ENCODE results near the gene C6orf89.

Gene C6orf89

GRCh38 chr6:36976509-36976908, 90.8 kb downstream of the C6orf89 start:
- no peak overlapping the region for H3K4me3 ChIP-seq (ENCODE audit: low read depth, low read length)
- TF ChIP-seq CTCF (IDR thresholded peaks at IDR 0.05; ENCODE audit: borderline replicate concordance, insufficient read depth, low read depth, low read length), result no peak

GRCh38 chr6:36976931-36977330, 91.2 kb downstream of the C6orf89 start:
- H3K4me3 ChIP-seq (ENCODE audit: low read depth, low read length), result no peak overlapping the region
- TF ChIP-seq CTCF (IDR thresholded peaks at IDR 0.05; ENCODE audit: borderline replicate concordance, insufficient read depth, low read depth, low read length), result no peak

- TF ChIP-seq CTCF (IDR thresholded peaks at IDR 0.05; ENCODE audit: borderline replicate concordance, insufficient read depth, low read depth, low read length), result peak; percentile 70
- H3K4me3 ChIP-seq (ENCODE audit: low read depth, low read length), result no peak overlapping the region
These were observed 91.8 kb downstream of the C6orf89 start for GRCh38 chr6:36977470-36977941.
